Effector memory CD8-positive, alpha-beta T cell (primary cell): ENCODE measurements around the gene RFC2.

Experiments
- ATAC-seq: fragments of 150-1000 bp; cut with Tn5 transposase; replicated peaks from 2 replicates; pipeline ENCODE4 v1.10.0; 2021; ENCODE audit warnings: mild to moderate bottlenecking, moderate library complexity
- DNase-seq, 3 experiments: peaks; one replicate each; pipeline ENCODE4 v3.0.0; 2021
- H3K27ac Mint-ChIP-seq, 2 donors: one replicate each; pipeline ENCODE4 v1.8.0; 2022; ENCODE audit warnings: mild to moderate bottlenecking in 2 of 2, mixed read lengths in 2 of 2, moderate library complexity in 2 of 2
- H3K27me3 Mint-ChIP-seq, 2 donors: one replicate each; pipeline ENCODE4 v1.8.0; 2022; ENCODE audit warnings: mixed read lengths in 2 of 2
- H3K36me3 Mint-ChIP-seq: one replicate; pipeline ENCODE4 v1.8.0; 2022; ENCODE audit warnings: mild to moderate bottlenecking, moderate library complexity, mixed read lengths; ENCODE audit not compliant: insufficient read depth
- H3K4me1 Mint-ChIP-seq, 2 donors: one replicate each; pipeline ENCODE4 v1.8.0; 2022; ENCODE audit warnings: low read depth in 2 of 2, mixed read lengths in 2 of 2
- H3K4me3 Mint-ChIP-seq, 2 donors: one replicate each; pipeline ENCODE4 v1.8.0; 2022; ENCODE audit warnings: mild to moderate bottlenecking in 2 of 2, mixed read lengths in 2 of 2, moderate library complexity in 2 of 2
- H3K9me3 Mint-ChIP-seq, 2 donors: one replicate each; pipeline ENCODE4 v1.8.0; 2022; ENCODE audit warnings: mixed read lengths in 2 of 2
- total RNA-seq, 9 experiments: gene quantifications; one replicate each; lab custom pipeline; 2026; lab: John Stamatoyannopoulos, UW

The RFC2 gene
- 11.0 to 45.4 (median 26.4) reads per million in 9 experiments for total RNA-seq

- Mint-ChIP-seq H3K4me1 (peaks cover 19 to 27% of the 10 kb centered on the region in 2 donors), H3K27me3 (no peaks in the 10 kb centered on the region), H3K4me3 (peak within 1 kb of the TSS; percentile 93 to 94), H3K9me3 (no peaks in the 10 kb centered on the region), H3K27ac (peak within 1 kb of the TSS; percentile 95 to 97), H3K36me3 (peaks cover 37% of the 10 kb centered on the region)
- DNase-seq (peak; percentile 98 to 99 (median 99)), ATAC-seq (peak; percentile 96)
These were observed at the start of gene RFC2 for GRCh38 chr7:74254129-74254857. RFC2 (minus strand) TSS chr7:74254399; CDS start chr7:74254383, 16 bp downstream.

GRCh38 chr7:74302745-74303221 lies 48.6 kb upstream of the RFC2 start:
- no peak for ATAC-seq
- peaks cover 2 to 16% of the 10 kb centered on the region in 2 donors for H3K27me3 Mint-ChIP-seq

GRCh38 chr7:74300926-74301325 lies 46.7 kb upstream of the RFC2 start:
- DNase-seq (no peak), ATAC-seq (no peak)
- Mint-ChIP-seq H3K27ac (no peak overlapping the region), H3K9me3 (no peaks in the 10 kb centered on the region), H3K4me3 (no peak overlapping the region), H3K27me3 (no peaks in the 10 kb centered on the region), H3K36me3 (peaks cover 5% of the 10 kb centered on the region), H3K4me1 (peaks cover 1 to 5% of the 10 kb centered on the region in 2 donors)

More at GRCh38 chr7:74302745-74303221, 48.6 kb upstream of the RFC2 start:
- DNase-seq: no peak
- Mint-ChIP-seq H3K36me3 (peaks cover 5% of the 10 kb centered on the region), H3K4me1 (peaks cover 14 to 16% of the 10 kb centered on the region in 2 donors), H3K4me3 (no peak overlapping the region), H3K9me3 (no peaks in the 10 kb centered on the region), H3K27ac (no peak overlapping the region)

GRCh38 chr7:74299401-74299800 lies 45.2 kb upstream of the RFC2 start:
- H3K4me3 Mint-ChIP-seq: no peak overlapping the region
- H3K27me3 Mint-ChIP-seq: no peaks in the 10 kb centered on the region
- peaks cover 5% of the 10 kb centered on the region for H3K36me3 Mint-ChIP-seq

GRCh38 chr7:74297516-74298233 lies 43.5 kb upstream of the RFC2 start:
- Mint-ChIP-seq H3K4me3 (no peak overlapping the region), H3K36me3 (peaks cover 5% of the 10 kb centered on the region), H3K27me3 (no peaks in the 10 kb centered on the region), H3K4me1 (peaks cover 0 to 10% of the 10 kb centered on the region in 2 donors), H3K9me3 (no peaks in the 10 kb centered on the region), H3K27ac (no peak overlapping the region)
- ATAC-seq: no peak
- no peak for DNase-seq

More at GRCh38 chr7:74299401-74299800, 45.2 kb upstream of the RFC2 start:
- DNase-seq (no peak), ATAC-seq (no peak)
- peaks cover 0 to 6% of the 10 kb centered on the region in 2 donors for H3K4me1 Mint-ChIP-seq
- no peaks in the 10 kb centered on the region for H3K9me3 Mint-ChIP-seq
- no peak overlapping the region for H3K27ac Mint-ChIP-seq

- no peak for ATAC-seq
- Mint-ChIP-seq H3K27ac (no peak overlapping the region), H3K4me3 (no peak overlapping the region), H3K27me3 (no peaks in the 10 kb centered on the region), H3K9me3 (no peaks in the 10 kb centered on the region), H3K36me3 (no peaks in the 10 kb centered on the region), H3K4me1 (peaks cover 9 to 21% of the 10 kb centered on the region in 2 donors)
- no peak for DNase-seq
These were observed 40.2 kb upstream of the RFC2 start for GRCh38 chr7:74294191-74294998.

- Mint-ChIP-seq H3K36me3 (no peaks in the 10 kb centered on the region), H3K4me1 (peaks cover 15 to 26% of the 10 kb centered on the region in 2 donors), H3K27me3 (no peaks in the 10 kb centered on the region), H3K9me3 (no peaks in the 10 kb centered on the region), H3K4me3 (no peak overlapping the region), H3K27ac (no peak overlapping the region)
- DNase-seq: no peak
- no peak for ATAC-seq
These were observed 39.3 kb upstream of the RFC2 start for GRCh38 chr7:74293577-74293908.

GRCh38 chr7:74292757-74293576 lies 38.8 kb upstream of the RFC2 start:
- Mint-ChIP-seq H3K4me1 (peaks cover 20 to 32% of the 10 kb centered on the region in 2 donors), H3K4me3 (no peak overlapping the region), H3K36me3 (no peaks in the 10 kb centered on the region), H3K9me3 (no peaks in the 10 kb centered on the region), H3K27me3 (no peaks in the 10 kb centered on the region), H3K27ac (no peak overlapping the region)
- no peak for ATAC-seq
- no peak for DNase-seq

- H3K27me3 Mint-ChIP-seq: no peaks in the 10 kb centered on the region
- peak overlapping the region in 1 of 2 donors; percentile 15 for H3K4me3 Mint-ChIP-seq
- no peak overlapping the region for H3K27ac Mint-ChIP-seq
- no peaks in the 10 kb centered on the region for H3K36me3 Mint-ChIP-seq
- H3K9me3 Mint-ChIP-seq: no peaks in the 10 kb centered on the region
- DNase-seq (no peak), ATAC-seq (no peak)
- peaks cover 21 to 31% of the 10 kb centered on the region in 2 donors for H3K4me1 Mint-ChIP-seq
These were observed 37.3 kb upstream of the RFC2 start for GRCh38 chr7:74291535-74291934.

GRCh38 chr7:74290981-74291441 lies 36.8 kb upstream of the RFC2 start:
- Mint-ChIP-seq H3K27ac (no peak overlapping the region), H3K4me3 (peak overlapping the region; percentile 71 to 78), H3K4me1 (peaks cover 21 to 31% of the 10 kb centered on the region in 2 donors), H3K36me3 (no peaks in the 10 kb centered on the region), H3K27me3 (no peaks in the 10 kb centered on the region), H3K9me3 (no peaks in the 10 kb centered on the region)
- ATAC-seq (no peak), DNase-seq (no peak)

GRCh38 chr7:74290553-74290950 lies 36.4 kb upstream of the RFC2 start:
- peaks cover 21 to 31% of the 10 kb centered on the region in 2 donors for H3K4me1 Mint-ChIP-seq
- H3K27ac Mint-ChIP-seq: no peak overlapping the region
- no peak for DNase-seq
- no peaks in the 10 kb centered on the region for H3K27me3 Mint-ChIP-seq
- no peaks in the 10 kb centered on the region for H3K9me3 Mint-ChIP-seq
- ATAC-seq: no peak
- H3K4me3 Mint-ChIP-seq: peak overlapping the region; percentile 71 to 78
- no peaks in the 10 kb centered on the region for H3K36me3 Mint-ChIP-seq

- ATAC-seq: peak; percentile 52
- Mint-ChIP-seq H3K4me1 (peaks cover 21 to 31% of the 10 kb centered on the region in 2 donors), H3K9me3 (no peaks in the 10 kb centered on the region), H3K27me3 (no peaks in the 10 kb centered on the region), H3K36me3 (no peaks in the 10 kb centered on the region), H3K27ac (no peak overlapping the region), H3K4me3 (peak overlapping the region; percentile 71 to 78)
- DNase-seq: peak; percentile 44 to 47 (median 46)
These were observed 35.7 kb upstream of the RFC2 start for GRCh38 chr7:74289659-74290552.
